Myocyte (in vitro differentiated cells): Measurements from ENCODE around the gene RBM27. TPM values are rescaled to one million over a fixed set of nuclear protein-coding genes. Genes with fewer than 3 reads are reported as not detected.
"Not testable (repeated sequence)": the region's sequence is repeated elsewhere in the genome, so short reads cannot be mapped to it uniquely, and the experiment has no call there.

ENCODE experiments used
- DNase-seq: peaks from one replicate; pipeline ENCODE4 v3.0.0-alpha.2; 2012; ENCODE audit warnings: low read depth
- total RNA-seq: library from RNA; depleted of rRNA; stranded (reverse); fragments of >200 nt; gene quantifications from 2 replicates; pipeline ENCODE4 v1.2.3, GENCODE V29; 2014

The RBM27 gene
- total RNA-seq, 1 donor from 2014 or later = 21.9 TPM

- DNase-seq = no peak
Observed at GRCh38 chr5:146205499-146206202, 2.2 kb downstream of the RBM27 start.

- no peak for DNase-seq
Observed at GRCh38 chr5:146206257-146206656, 2.9 kb downstream of the RBM27 start.

GRCh38 chr5:146208916-146209522 is 5.6 kb downstream of the RBM27 start:
- DNase-seq = no peak

- no peak for DNase-seq
Observed at GRCh38 chr5:146209714-146210113, 6.3 kb downstream of the RBM27 start.

- DNase-seq = not testable (repeated sequence)
Observed at GRCh38 chr5:146210810-146211209, 7.4 kb downstream of the RBM27 start.

GRCh38 chr5:146213210-146213826 is 9.9 kb downstream of the RBM27 start:
- no peak for DNase-seq

- DNase-seq = not testable (repeated sequence)
Observed at GRCh38 chr5:146214881-146215280, 11.5 kb downstream of the RBM27 start.

- no peak for DNase-seq
Observed at GRCh38 chr5:146218168-146218567, 14.8 kb downstream of the RBM27 start.

- no peak for DNase-seq
Observed at GRCh38 chr5:146219243-146219642, 15.8 kb downstream of the RBM27 start.

- no peak for DNase-seq
Observed at GRCh38 chr5:146221234-146221633, 17.8 kb downstream of the RBM27 start.

GRCh38 chr5:146222005-146222404 is 18.6 kb downstream of the RBM27 start:
- no peak for DNase-seq

- DNase-seq = no peak
Observed at GRCh38 chr5:146223179-146223578, 19.8 kb downstream of the RBM27 start.

GRCh38 chr5:146229222-146229621 is 25.8 kb downstream of the RBM27 start:
- no peak for DNase-seq

GRCh38 chr5:146232223-146232622 is 28.8 kb downstream of the RBM27 start:
- DNase-seq = no peak

- DNase-seq = no peak
Observed at GRCh38 chr5:146233441-146233840, 30.0 kb downstream of the RBM27 start.

GRCh38 chr5:146238973-146239372 is 35.6 kb downstream of the RBM27 start:
- DNase-seq = no peak

GRCh38 chr5:146240951-146241350 is 37.5 kb downstream of the RBM27 start:
- DNase-seq = peak; percentile 31

- no peak for DNase-seq
Observed at GRCh38 chr5:146243247-146243646, 39.8 kb downstream of the RBM27 start.

GRCh38 chr5:146248561-146248960 is 45.2 kb downstream of the RBM27 start:
- no peak for DNase-seq

- DNase-seq = no peak
Observed at GRCh38 chr5:146249801-146250200, 46.4 kb downstream of the RBM27 start.
